Vagina (tissue), 2 donors: ENCODE measurements around the gene MEGF6. TPM values are rescaled to one million over a fixed set of nuclear protein-coding genes. Genes with fewer than 3 reads are reported as not detected.

Source experiments
- DNase-seq, 2 donors: peaks; one replicate each; pipeline ENCODE4 v3.0.0-alpha.2; 2017; ENCODE audit errors: extremely low spot score in 2 of 2
- H3K27ac ChIP-seq: fragments of 200-600 bp; sonication (generic); one replicate; pipeline ENCODE4 v1.5.1; 2019
- H3K27me3 ChIP-seq: fragments of 200-600 bp; sonication (generic); one replicate; pipeline ENCODE4 v1.5.1; 2019
- H3K36me3 ChIP-seq, 2 donors: fragments of 200-600 bp; sonication (generic); one replicate each; pipeline ENCODE4 v1.5.1; 2017 to 2019
- H3K4me1 ChIP-seq: fragments of 200-600 bp; sonication (generic); one replicate; pipeline ENCODE4 v1.5.1; 2019
- H3K4me3 ChIP-seq, 2 donors: fragments of 200-600 bp; sonication (generic); 1 replicate in 1 of 2; 2 replicates in 1 of 2; pipeline ENCODE4 v1.5.1; 2016 to 2019
- H3K9me3 ChIP-seq: fragments of 200-600 bp; sonication (generic); one replicate; pipeline ENCODE4 v1.5.1; 2019
- CTCF ChIP-seq, 3 experiments: fragments of 450-650 bp in 2 of 3; fragments of 200-600 bp in 1 of 3; sonication (generic) in 1 of 3; IDR thresholded peaks; one replicate each; pipeline ENCODE4 v1.5.1; 2017 to 2019; ENCODE audit warnings: antibody characterized with exemption in 3 of 3, mild to moderate bottlenecking in 2 of 3, moderate library complexity in 2 of 3
- POLR2A ChIP-seq, 2 donors: fragments of 450-650 bp; IDR thresholded peaks; one replicate each; pipeline ENCODE4 v1.6.1; 2017; ENCODE audit warnings: antibody characterized with exemption in 2 of 2, mild to moderate bottlenecking in 2 of 2, moderate library complexity in 2 of 2
- POLR2AphosphoS5 ChIP-seq, 2 donors: sonication (generic); formaldehyde crosslinking; IDR thresholded peaks; one replicate each; pipeline ENCODE4 v1.9.0; 2017; ENCODE audit warnings: antibody characterized with exemption in 2 of 2, mild to moderate bottlenecking in 2 of 2, low read depth in 1 of 2; ENCODE audit not compliant: insufficient read depth in 1 of 2
- intact Hi-C: fragments of 100-400 bp; cut with DNase I; formaldehyde crosslinking; loops from one replicate; pipeline ENCODE4 v1.15.1; 2023
- total RNA-seq: library from RNA; depleted of rRNA; stranded (reverse); fragments of >200 nt; gene quantifications from one replicate; pipeline ENCODE4 v1.2.3, GENCODE V29; 2016

Gene MEGF6
- total RNA-seq, 1 donor from 2014 or later: 37.6 TPM

GRCh38 chr1:3642919-3643675, 31.8 kb upstream of the MEGF6 start:
- intact Hi-C loops: no loop called here
- Histone ChIP-seq H3K4me3 (no peak overlapping the region), H3K27me3 (no peaks in the 10 kb centered on the region), H3K36me3 (peaks cover 0 to 10% of the 10 kb centered on the region in 2 donors), H3K9me3 (no peaks in the 10 kb centered on the region), H3K27ac (no peak overlapping the region), H3K4me1 (no peaks in the 10 kb centered on the region)
- TF ChIP-seq CTCF (IDR thresholded peaks at IDR 0.05) (no peak), POLR2AphosphoS5 (IDR thresholded peaks at IDR 0.05; ENCODE audit: insufficient read depth in 1 of 2, low read depth in 1 of 2) (no peak), POLR2A (IDR thresholded peaks at IDR 0.05) (no peak)
- no peak for DNase-seq

- no peaks in the 10 kb centered on the region for H3K9me3 ChIP-seq
- no peaks in the 10 kb centered on the region for H3K4me1 ChIP-seq
- TF ChIP-seq CTCF (IDR thresholded peaks at IDR 0.05): no peak
- TF ChIP-seq POLR2A (IDR thresholded peaks at IDR 0.05): no peak
- TF ChIP-seq POLR2AphosphoS5 (IDR thresholded peaks at IDR 0.05; ENCODE audit: insufficient read depth in 1 of 2, low read depth in 1 of 2): no peak
- intact Hi-C loops: no loop called here
- no peaks in the 10 kb centered on the region for H3K27me3 ChIP-seq
- H3K36me3 ChIP-seq: peaks cover 0 to 20% of the 10 kb centered on the region in 2 donors
- no peak overlapping the region for H3K4me3 ChIP-seq
- no peak overlapping the region for H3K27ac ChIP-seq
- DNase-seq: no peak
These were observed 30.5 kb upstream of the MEGF6 start for GRCh38 chr1:3641816-3642215.

- no peak for DNase-seq
- TF ChIP-seq POLR2A (IDR thresholded peaks at IDR 0.05): no peak
- TF ChIP-seq CTCF (IDR thresholded peaks at IDR 0.05): no peak
- no peak for TF ChIP-seq POLR2AphosphoS5 (IDR thresholded peaks at IDR 0.05; ENCODE audit: insufficient read depth in 1 of 2, low read depth in 1 of 2)
- no peak overlapping the region for H3K27ac ChIP-seq
- intact Hi-C loops: no loop called here
- no peak overlapping the region for H3K4me3 ChIP-seq
- H3K36me3 ChIP-seq: peaks cover 0 to 27% of the 10 kb centered on the region in 2 donors
- no peaks in the 10 kb centered on the region for H3K9me3 ChIP-seq
- H3K4me1 ChIP-seq: no peaks in the 10 kb centered on the region
- H3K27me3 ChIP-seq: no peaks in the 10 kb centered on the region
These were observed 29.9 kb upstream of the MEGF6 start for GRCh38 chr1:3641046-3641760.

GRCh38 chr1:3640121-3640837, 29.0 kb upstream of the MEGF6 start:
- H3K4me1 ChIP-seq: no peaks in the 10 kb centered on the region
- intact Hi-C loops: no loop called here

More at GRCh38 chr1:3640121-3640837, 29.0 kb upstream of the MEGF6 start:
- Histone ChIP-seq H3K4me3 (no peak overlapping the region), H3K9me3 (no peaks in the 10 kb centered on the region), H3K27me3 (no peaks in the 10 kb centered on the region), H3K27ac (no peak overlapping the region), H3K36me3 (peaks cover 0 to 33% of the 10 kb centered on the region in 2 donors)
- DNase-seq: no peak
- no peak for TF ChIP-seq POLR2A (IDR thresholded peaks at IDR 0.05)
- no peak for TF ChIP-seq CTCF (IDR thresholded peaks at IDR 0.05)
- TF ChIP-seq POLR2AphosphoS5 (IDR thresholded peaks at IDR 0.05; ENCODE audit: insufficient read depth in 1 of 2, low read depth in 1 of 2): no peak
